PFSK-1 (cell line): ENCODE results near the gene RUNX2.

ENCODE experiments used
- FOXP2 ChIP-seq: optimal IDR thresholded peaks from 2 replicates; pipeline ENCODE3; 2011; ENCODE audit warnings: borderline replicate concordance, control low read depth, inconsistent platforms; ENCODE audit not compliant: insufficient read depth; ENCODE audit errors: extremely low read length, extremely low read depth
- POLR2AphosphoS5 ChIP-seq: IDR thresholded peaks from 2 replicates; pipeline ENCODE4 v1.6.1; 2012; ENCODE audit warnings: low read depth, mild to moderate bottlenecking, control low read depth, low read length, moderate library complexity
- SIN3A ChIP-seq: IDR thresholded peaks from 2 replicates; pipeline ENCODE4 v1.6.1; 2012; ENCODE audit warnings: mild to moderate bottlenecking, low read length, moderate library complexity, borderline replicate concordance; ENCODE audit not compliant: insufficient read depth

- TF ChIP-seq POLR2AphosphoS5 (no peak), FOXP2 (no peak), SIN3A (no peak)
Observed at GRCh38 chr6:45640081-45640491, 312.0 kb downstream of the RUNX2 start.
